ENCODE measurements around the gene BCAS1. TPM values are rescaled to one million over a fixed set of nuclear protein-coding genes. Genes with fewer than 3 reads are reported as not detected.

Gene BCAS1
- total RNA-seq, 2 donors from 2014 or later = 32.0 to 58.6 TPM

GRCh38 chr20:53940907-53941545 lies 129.4 kb downstream of the BCAS1 start:
- H3K27ac ChIP-seq = no peak overlapping the region
- no peak for DNase-seq (ENCODE audit: low spot score)
- no peaks in the 10 kb centered on the region for H3K9me3 ChIP-seq
- H3K36me3 ChIP-seq = no peaks in the 10 kb centered on the region
- H3K4me1 ChIP-seq (replicated peaks) = peaks cover 2% of the 10 kb centered on the region
- intact Hi-C loops (cut with DNase I) = loop anchor here (5.0 to 10.0 kb wide), 2 partner anchors 124 to 364 kb away; no protein-coding TSS in a partner anchor
- no peaks in the 10 kb centered on the region for H3K27me3 ChIP-seq (replicated peaks; ENCODE audit: insufficient read depth)
- H3K4me3 ChIP-seq = no peak overlapping the region
- WGBS = 47% methylated on average over 6 of the region's 6 CpGs
- TF ChIP-seq POLR2A (IDR thresholded peaks at IDR 0.05) = no peak
- TF ChIP-seq, protein P1, sequence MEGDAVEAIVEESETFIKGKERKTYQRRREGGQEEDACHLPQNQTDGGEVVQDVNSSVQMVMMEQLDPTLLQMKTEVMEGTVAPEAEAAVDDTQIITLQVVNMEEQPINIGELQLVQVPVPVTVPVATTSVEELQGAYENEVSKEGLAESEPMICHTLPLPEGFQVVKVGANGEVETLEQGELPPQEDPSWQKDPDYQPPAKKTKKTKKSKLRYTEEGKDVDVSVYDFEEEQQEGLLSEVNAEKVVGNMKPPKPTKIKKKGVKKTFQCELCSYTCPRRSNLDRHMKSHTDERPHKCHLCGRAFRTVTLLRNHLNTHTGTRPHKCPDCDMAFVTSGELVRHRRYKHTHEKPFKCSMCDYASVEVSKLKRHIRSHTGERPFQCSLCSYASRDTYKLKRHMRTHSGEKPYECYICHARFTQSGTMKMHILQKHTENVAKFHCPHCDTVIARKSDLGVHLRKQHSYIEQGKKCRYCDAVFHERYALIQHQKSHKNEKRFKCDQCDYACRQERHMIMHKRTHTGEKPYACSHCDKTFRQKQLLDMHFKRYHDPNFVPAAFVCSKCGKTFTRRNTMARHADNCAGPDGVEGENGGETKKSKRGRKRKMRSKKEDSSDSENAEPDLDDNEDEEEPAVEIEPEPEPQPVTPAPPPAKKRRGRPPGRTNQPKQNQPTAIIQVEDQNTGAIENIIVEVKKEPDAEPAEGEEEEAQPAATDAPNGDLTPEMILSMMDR (IDR thresholded peaks at IDR 0.05) = no peak
- no peak for TF ChIP-seq POLR2AphosphoS5 (IDR thresholded peaks at IDR 0.05)

- Histone ChIP-seq H3K4me1 (replicated peaks) (peaks cover 2% of the 10 kb centered on the region), H3K27ac (peak overlapping the region in 1 of 2 donors; percentile 12), H3K9me3 (no peaks in the 10 kb centered on the region), H3K4me3 (no peak overlapping the region), H3K27me3 (replicated peaks; ENCODE audit: insufficient read depth) (no peaks in the 10 kb centered on the region), H3K36me3 (no peaks in the 10 kb centered on the region)
- intact Hi-C loops (cut with DNase I) = loop anchor here (5.0 to 10.0 kb wide), 2 partner anchors 124 to 363 kb away; no protein-coding TSS in a partner anchor
- no peak for DNase-seq (ENCODE audit: low spot score)
- TF ChIP-seq POLR2A (IDR thresholded peaks at IDR 0.05) (no peak), POLR2AphosphoS5 (IDR thresholded peaks at IDR 0.05) (no peak)
- TF ChIP-seq, protein P1 (IDR thresholded peaks at IDR 0.05) = no peak
- WGBS = 60% methylated on average over 7 of the region's 7 CpGs
Observed at GRCh38 chr20:53940360-53940702, 130.1 kb downstream of the BCAS1 start.

- Histone ChIP-seq H3K27ac (peak overlapping the region; percentile 12 to 31), H3K4me1 (replicated peaks) (peaks cover 2% of the 10 kb centered on the region), H3K4me3 (no peak overlapping the region), H3K27me3 (replicated peaks; ENCODE audit: insufficient read depth) (no peaks in the 10 kb centered on the region), H3K36me3 (no peaks in the 10 kb centered on the region), H3K9me3 (no peaks in the 10 kb centered on the region)
- peak; percentile 92 for DNase-seq (ENCODE audit: low spot score)
- intact Hi-C loops (cut with DNase I) = loop anchor here (5.0 to 10.0 kb wide), 2 partner anchors 125 to 362 kb away; no protein-coding TSS in a partner anchor
- TF ChIP-seq POLR2AphosphoS5 (IDR thresholded peaks at IDR 0.05) (peak; percentile 78), POLR2A (IDR thresholded peaks at IDR 0.05) (no peak)
- TF ChIP-seq, protein P1 (IDR thresholded peaks at IDR 0.05) = peak in 3 of 4 experiments; percentile 66 to 80 (median 79)
- 9% methylated on average over 7 of the region's 7 CpGs for WGBS
Observed at GRCh38 chr20:53939572-53940359, 130.6 kb downstream of the BCAS1 start.

DNA sequence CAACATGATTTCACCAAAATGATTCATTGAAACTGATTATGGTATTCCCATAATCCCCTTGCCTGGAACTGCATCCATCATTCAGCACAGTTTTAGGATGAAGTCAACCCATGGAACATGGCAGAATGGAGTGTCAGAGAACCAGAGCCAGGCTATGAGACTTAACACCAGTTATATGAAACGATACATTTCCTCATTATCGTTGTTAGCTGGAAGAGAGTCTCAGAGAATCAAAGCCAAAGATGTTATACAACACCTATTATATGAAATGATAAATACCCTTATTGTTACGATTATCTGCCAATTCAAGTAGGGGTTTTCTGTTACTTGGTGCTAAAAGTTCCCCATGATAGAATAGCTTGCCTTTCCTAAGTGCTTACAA lies 131.2 kb downstream of the BCAS1 start:
- peaks cover 2% of the 10 kb centered on the region for H3K4me1 ChIP-seq (replicated peaks)
- H3K9me3 ChIP-seq = no peaks in the 10 kb centered on the region
- no peak overlapping the region for H3K4me3 ChIP-seq
- TF ChIP-seq POLR2A (IDR thresholded peaks at IDR 0.05) (no peak), POLR2AphosphoS5 (IDR thresholded peaks at IDR 0.05) (no peak)
- TF ChIP-seq, protein P1 (IDR thresholded peaks at IDR 0.05) = no peak
- 45% methylated on average over 3 of the region's 3 CpGs for WGBS
- H3K27me3 ChIP-seq (replicated peaks; ENCODE audit: insufficient read depth) = no peaks in the 10 kb centered on the region
- intact Hi-C loops (cut with DNase I) = no loop called here
- H3K27ac ChIP-seq = peak overlapping the region in 1 of 2 donors; percentile 31
- no peak for DNase-seq (ENCODE audit: low spot score)
- H3K36me3 ChIP-seq = no peaks in the 10 kb centered on the region

Measured in prostate gland (tissue), 2 donors.